Glomerular endothelial cell (primary cell): ENCODE results near the gene NRXN2. TPM values are rescaled to one million over a fixed set of nuclear protein-coding genes. Genes with fewer than 3 reads are reported as not detected.

Source experiments
- DNase-seq: peaks from one replicate; pipeline ENCODE4 v3.0.0-alpha.2; 2011; ENCODE audit warnings: low read depth, low spot score; ENCODE audit errors: extremely low read depth
- total RNA-seq: library from RNA; depleted of rRNA; stranded (reverse); fragments of >200 nt; gene quantifications from 2 replicates; pipeline ENCODE4 v1.2.3, GENCODE V29; 2015

The NRXN2 gene
- total RNA-seq, 1 donor from 2014 or later: not detected

GRCh38 chr11:64722141-64723065 lies 594 bp downstream of the NRXN2 start:
- no peak for DNase-seq

- DNase-seq: no peak
Measured at GRCh38 chr11:64721359-64721699, 1.7 kb downstream of the NRXN2 start.

DNA sequence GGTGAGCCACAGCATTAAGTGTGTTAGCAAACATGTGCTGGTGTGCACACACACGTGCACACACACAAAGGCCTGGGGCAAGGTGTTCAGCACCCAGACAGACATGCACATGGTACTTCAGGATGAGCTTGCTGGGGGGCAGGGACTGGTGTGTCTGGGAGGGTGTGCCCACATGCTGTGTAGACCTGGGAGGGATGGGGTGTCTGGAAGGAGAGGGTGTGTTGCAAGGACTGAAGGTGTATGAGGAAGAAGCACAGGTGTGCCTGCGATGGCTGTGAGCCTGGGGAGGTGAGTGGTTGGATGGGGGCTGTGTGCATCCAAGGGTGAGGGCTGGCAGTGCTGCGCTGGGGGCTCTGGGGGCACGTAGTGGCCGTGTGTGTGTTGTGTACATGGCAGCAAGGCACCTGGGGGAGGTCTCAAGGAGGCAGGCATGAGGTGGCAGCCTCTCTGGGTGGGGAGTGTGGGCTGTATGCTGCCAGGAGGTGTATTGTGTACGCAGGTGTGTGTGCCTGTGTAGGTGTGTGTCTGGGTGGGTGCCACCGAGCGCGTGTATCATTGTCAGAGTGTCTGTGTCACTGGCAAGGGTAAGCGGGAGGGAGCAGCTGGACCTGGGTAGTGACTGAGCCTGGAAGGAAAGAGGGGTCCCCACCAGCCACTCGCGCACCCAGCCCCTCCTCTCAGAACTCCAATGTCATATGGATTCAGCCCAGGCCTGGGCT lies 2.2 kb downstream of the NRXN2 start:
- DNase-seq: no peak

DNA sequence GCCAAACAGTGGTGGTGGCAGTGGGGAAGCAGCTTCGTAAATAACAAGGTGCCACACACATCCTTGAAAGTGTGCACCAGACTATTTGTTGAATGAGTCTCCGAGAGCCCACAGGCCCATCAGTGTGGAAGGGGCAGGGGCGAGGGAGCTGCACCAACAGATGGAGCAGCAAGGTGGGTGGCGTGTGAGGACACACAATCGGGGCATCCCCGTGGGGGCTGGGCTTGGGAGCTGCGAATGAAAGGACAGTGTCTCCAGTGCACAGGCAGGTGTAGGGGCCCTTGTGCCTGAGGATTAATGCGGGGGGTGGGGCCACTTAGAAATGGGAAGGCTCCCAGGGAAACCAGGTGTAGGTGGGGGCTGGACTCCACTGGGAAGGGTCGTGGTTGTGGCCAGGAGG lies 2.8 kb downstream of the NRXN2 start:
- no peak for DNase-seq

GRCh38 chr11:64719406-64719805 lies 3.6 kb downstream of the NRXN2 start:
- DNase-seq: no peak

DNA sequence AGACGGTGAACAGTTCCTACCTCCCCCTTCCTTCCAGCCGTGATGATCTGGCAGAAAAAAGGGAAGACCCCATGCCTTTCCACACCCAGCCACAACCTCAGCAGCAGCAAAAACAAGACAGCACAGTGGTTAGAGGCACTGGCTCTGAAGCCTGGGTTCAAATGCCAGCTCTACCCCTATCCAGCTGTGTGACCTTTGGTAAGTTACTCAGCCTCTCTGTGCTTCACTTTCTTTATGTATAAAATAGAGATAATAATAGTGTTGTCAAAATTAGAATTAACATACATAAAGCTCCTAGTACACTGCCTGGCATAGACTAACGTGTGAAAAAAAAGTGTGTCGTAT lies 4.2 kb downstream of the NRXN2 start:
- DNase-seq: no peak

DNA sequence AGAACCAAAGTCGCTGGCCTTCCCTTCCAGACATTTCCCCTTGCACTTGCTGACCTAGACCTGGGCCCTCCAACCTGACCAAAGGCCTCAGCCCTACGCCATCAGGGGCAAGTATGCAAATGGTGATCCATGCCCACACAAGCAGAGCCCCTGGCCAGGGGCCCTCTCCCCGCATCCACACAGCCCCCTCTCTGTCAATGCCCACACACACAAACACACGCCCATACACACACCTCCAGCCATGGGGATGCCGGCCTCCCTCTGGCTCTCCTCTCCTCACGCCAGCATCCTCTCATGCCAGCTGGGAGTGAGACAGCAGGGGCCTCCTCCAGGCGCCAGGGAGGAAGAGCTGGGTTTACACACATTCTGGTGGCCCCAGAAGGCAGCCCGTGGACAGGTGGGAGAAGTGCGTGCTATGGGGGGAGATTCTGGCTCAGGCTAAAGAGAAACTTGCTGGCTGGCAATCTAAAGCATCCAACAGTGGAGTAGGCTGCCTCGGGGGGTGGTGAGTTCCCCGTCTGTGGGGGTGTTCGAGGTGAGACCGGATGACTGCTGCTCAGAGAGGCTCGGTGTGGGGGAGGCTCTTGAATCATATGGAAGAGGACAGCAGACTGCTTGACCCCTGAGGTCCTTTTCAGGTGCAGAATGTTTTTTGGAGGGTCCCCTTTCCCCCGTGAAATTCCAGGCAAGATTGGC lies 4.8 kb downstream of the NRXN2 start:
- DNase-seq: no peak

- DNase-seq: no peak
Measured at GRCh38 chr11:64717268-64717578, 5.8 kb downstream of the NRXN2 start.

DNA sequence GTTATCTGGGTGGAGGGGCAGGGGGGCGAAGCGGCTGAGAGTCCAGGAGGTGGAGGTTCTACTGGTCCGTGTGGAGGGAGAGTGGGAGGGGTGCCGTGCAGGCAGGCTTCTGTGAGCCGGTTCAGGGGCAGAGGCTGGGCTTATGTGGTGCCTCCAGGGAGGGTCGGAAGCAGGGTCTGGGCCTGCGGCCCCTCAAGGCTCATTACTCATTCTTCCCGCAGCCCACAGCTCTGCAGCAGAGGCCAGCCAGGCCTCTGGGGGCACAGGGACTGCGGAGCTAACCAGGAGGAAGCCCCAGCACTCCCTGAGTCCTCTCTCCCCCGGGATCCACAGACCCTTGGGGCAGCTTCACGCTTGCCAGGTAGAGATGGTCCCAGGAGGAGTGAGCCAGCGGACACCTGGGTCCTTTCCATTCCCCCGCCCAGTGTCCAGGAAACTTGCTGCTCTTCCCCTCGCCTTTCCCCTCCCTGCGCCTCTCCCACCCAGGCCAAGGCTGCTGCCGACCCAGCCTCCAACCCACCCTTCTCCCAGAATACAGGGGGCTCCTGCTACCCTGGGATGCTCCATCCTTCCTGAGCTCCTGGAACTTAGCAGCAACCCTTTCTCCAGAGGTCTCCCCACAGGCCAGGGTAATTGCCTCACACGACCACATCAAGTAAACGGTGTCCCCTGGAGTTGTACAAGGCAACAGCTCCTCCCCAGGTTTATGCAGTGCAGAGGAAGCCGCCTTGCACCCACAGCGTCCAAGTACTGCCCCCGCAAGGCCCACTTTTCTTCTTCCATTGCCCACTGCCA lies 6.3 kb downstream of the NRXN2 start:
- DNase-seq: no peak

DNA sequence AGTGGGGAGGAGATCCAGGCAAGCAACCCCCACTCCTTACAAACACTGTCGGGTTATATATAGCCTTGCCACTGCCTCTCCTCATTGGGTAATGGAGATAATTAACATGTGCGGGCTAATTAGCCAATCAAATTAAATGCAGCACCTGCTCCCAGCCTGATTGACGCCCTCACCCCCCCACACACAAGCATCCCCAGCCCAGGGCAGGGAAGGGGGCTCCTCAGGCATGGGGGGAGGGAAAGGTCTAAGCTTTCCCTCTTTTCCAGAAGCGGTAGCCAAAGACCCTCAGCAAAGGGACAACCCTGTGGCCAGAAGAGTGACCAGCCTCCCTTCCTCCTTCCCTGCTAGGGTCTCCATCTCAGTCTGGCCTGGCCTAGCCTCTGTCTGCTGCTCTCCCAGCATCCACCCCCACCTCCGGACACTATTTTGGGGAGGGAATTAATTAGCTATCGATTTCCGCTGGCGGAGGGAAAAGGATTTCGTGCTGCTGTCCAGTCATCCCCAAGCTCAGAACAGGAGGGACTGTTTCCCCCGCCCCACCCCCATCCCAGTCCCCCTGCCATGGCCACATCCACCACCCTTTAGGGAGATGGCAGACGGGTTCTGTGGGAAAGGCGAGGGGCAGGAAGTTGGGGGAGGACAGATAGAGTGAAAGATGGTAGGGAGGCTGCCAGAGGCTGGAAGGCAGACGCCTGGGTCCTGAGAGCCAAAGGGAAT lies 7.1 kb downstream of the NRXN2 start:
- no peak for DNase-seq

DNA sequence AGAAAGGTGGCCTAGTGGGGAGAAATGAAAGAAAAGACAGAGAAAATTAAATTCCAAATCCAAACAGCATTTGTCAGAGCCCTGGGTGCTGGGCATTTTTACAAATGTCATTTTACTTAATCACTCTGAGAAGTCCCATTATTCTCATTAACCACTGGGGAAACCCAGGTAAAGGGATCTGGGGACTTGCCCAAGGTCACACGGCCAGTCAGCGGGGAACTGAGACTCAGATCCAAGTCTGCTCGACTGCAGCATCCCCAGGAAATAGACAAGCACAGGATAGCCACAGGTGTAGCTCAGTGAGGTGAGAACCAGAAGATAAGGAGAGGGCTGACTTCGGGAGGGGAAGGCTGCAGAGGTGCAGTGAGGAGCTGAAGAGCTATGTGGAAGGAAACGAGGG lies 7.9 kb downstream of the NRXN2 start:
- no peak for DNase-seq

- no peak for DNase-seq
Measured at GRCh38 chr11:64714666-64715065, 8.3 kb downstream of the NRXN2 start.

DNA sequence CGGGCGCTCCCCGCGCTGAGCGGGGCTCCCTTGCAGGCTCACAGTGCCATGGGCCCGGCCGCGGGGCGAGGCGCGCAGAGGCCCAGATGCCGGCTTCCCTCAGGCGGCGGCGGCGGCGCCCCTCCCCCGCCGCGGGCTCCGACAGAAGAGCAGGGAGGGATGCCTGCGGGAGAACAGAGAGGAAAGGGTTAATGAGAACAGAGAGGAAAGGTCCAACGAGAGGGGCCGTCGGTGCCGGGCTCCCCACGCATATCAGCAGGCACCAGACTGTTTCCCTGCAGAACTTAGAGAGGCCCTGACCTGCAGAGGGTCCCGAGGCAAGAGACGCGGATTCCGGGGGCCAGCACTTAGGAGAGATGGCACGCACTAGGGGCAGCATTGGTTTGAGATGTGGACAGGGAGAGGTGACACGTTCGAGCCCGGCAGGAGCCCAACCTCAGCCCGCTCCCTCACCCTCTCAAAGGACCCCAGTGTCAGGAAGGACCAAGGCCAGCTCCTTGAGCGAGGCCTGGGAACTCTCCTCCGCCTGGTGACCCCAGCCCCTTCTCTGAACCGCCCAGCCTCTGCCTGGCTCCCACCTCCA lies 9.1 kb downstream of the NRXN2 start:
- no peak for DNase-seq

DNA sequence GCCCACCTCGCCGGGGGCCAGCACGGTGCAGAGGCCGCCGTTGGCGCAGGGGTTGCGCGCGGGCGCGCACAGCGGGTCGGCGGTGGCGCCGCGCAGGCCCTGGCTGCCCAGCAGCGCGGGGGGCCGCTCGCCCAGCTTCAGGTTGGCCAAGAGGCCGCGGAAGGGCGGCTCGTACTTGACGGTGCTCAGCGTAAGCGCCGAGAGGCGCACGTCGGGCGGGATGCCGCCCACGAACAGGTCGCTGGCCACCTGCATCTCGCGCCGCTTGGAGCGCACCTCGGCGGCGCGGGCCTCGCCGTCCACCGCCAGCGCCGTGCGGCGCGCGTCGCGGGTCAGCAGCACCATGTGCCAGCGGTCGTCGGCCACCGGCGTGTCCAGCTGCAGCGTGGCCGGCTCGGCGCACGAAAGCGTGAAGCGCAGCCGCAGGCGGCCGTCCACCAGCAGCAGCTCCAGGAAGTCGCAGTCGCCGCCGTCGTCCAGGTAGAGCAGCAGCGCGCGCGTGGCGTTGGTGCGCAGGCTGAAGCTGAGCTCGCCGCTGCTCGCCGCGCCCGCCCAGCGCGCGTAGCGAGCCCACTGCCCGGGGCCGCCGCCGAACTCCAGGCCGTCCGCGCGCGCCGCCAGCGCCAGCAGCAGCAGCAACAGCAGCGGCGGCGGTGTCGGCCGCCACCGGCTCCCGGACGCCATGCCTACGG lies 9.8 kb downstream of the NRXN2 start:
- DNase-seq: no peak

DNA sequence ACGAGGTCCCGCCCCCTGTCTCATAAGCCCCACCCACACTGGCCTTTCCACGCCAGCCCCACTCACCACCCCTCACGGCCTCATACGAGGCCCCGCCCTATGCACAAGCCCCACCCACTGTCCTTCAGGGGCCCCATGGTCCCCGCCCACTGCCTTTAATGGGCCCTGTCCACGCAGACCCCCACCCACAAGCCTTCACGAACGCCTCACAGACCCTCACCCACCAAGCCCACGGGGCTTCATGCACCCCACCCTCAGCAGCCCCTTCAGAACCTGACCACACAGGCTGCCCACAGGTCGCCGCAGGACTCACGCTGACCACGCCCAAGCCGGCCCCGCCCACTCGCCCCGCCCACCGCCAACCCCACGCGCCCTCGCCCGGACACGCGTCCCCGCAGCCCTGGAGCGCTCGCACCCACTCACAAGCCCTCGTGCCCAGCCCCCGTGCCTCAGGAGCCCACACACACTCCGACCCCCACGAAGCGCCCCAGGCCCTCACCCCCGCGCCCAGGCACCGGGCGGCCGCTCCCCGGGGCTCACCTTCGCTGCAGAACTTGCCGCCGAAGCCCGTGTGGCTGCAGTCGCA lies 10.5 kb downstream of the NRXN2 start:
- no peak for DNase-seq

DNA sequence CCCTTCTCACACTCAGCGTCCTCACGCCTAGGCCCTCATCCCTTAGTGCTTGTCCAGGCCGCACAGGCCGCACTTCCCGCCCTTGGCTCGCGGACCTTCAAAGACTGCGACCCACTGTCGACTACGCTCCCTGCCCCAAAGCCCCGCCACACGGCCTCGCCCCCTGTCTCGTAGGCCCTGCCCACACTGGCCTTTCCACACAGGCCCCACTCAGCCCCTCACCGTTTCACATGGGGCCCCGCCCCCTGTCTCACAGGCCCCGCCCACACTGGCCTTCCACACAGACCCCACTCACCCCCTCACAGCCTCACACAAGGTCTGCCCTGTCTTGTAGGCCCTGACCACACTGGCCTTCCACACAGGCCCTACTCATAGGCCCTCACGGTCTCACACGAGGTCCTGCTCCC lies 11.0 kb downstream of the NRXN2 start:
- no peak for DNase-seq

DNA sequence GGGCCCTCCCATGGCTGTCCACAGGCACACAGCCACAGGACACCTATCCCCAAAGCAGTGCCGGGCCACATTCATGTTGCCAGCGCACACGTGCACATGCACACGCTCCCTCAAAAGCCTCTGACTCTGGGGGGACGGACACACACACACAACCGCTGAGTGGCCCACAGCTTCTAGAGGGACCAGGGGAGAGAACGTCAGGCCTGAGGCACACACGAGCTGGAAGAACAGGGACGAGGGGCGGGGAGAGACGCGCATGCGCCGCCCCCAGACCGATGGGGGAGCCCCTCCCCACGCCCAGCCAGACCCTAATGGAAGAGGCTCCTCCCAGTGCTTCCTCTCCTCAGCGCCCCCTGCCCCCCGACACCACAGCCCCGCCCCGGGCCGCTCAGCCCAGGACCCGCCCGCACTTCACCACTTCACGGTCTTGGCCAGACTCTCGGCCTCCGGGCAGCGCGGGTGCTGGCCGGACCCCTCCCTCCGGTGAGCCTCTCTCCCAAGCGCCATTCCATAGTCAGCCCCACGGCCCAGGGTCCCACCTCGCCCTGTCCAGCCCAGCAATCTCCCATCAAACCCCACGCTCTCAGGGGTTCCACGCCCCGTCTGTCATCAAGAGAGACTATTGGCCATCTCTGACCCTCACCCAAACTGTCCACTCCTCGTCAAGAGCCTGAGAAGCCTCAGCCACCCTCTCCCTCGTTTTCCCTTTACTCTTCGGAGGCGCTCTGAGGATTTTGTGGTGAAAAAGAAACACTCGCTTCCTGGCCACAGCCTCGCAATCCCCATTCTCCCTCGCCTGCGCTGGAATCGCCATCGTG lies 11.7 kb downstream of the NRXN2 start:
- DNase-seq: no peak

DNA sequence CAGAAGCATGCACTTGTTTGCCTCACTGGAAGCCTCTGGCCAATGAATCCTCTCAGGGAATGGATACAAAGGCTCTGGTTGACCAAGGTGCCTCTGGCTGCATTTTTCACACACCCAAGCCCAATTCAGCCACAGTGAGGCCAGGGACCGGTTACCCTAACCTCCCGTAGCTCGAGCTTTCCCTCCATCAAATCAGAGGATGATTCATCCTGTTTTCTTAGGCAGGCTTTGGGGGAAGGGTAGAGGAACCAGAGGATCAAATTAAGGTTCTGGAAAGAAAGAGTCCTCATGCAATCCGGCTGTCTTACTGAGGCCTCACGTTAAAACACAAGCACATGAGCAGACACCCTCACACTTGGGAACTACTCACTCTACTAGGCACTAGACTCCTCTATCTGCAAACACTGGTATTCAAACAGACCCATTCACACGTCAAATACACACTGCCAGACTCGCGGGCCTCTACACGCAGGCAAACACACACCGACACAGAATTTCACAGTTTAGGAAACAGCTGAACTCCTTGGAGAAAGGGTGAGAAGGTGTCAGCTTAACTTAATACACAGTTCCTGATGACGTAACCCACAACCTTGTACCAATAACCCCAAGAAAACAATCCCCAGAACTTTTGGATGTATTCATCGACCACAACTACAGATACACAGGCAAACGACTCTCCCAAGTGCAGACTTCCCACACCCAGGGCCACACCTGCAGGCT lies 12.4 kb downstream of the NRXN2 start:
- no peak for DNase-seq
